T-helper 1 cell treated with Interleukin-12 subunit alpha and Interleukin-12 subunit beta and Interleukin-4 antibody, amounts not matched to agents 30 μg/mL and 1 μg/mL, for 36 hours (primary cell): ENCODE results near the gene ARMH2.
"Not testable (repeated sequence)": the region's sequence is repeated elsewhere in the genome, so short reads cannot be mapped to it uniquely, and the experiment has no call there.

ENCODE experiments used
- H3K27ac Mint-ChIP-seq: one replicate; pipeline ENCODE4 v1.8.0; 2021; ENCODE audit warnings: mild to moderate bottlenecking, mixed read lengths
- H3K27me3 Mint-ChIP-seq: one replicate; pipeline ENCODE4 v1.8.0; 2021; ENCODE audit warnings: low read depth, mixed read lengths
- H3K36me3 Mint-ChIP-seq: one replicate; pipeline ENCODE4 v1.8.0; 2021; ENCODE audit warnings: low read depth, mixed read lengths
- H3K4me1 Mint-ChIP-seq: one replicate; pipeline ENCODE4 v1.8.0; 2021; ENCODE audit warnings: low read depth, mixed read lengths
- H3K4me3 Mint-ChIP-seq: one replicate; pipeline ENCODE4 v1.8.0; 2021; ENCODE audit warnings: mild to moderate bottlenecking, moderate library complexity, mixed read lengths
- H3K9me3 Mint-ChIP-seq: one replicate; pipeline ENCODE4 v1.8.0; 2021; ENCODE audit warnings: mixed read lengths

Gene ARMH2

GRCh38 chr6:24795106-24795505 is 3.6 kb downstream of the ARMH2 start:
- Mint-ChIP-seq H3K4me1 (peaks cover 16% of the 10 kb centered on the region), H3K27ac (no peak overlapping the region), H3K9me3 (no peaks in the 10 kb centered on the region), H3K27me3 (no peaks in the 10 kb centered on the region), H3K36me3 (peaks cover 19% of the 10 kb centered on the region), H3K4me3 (no peak overlapping the region)

GRCh38 chr6:24788031-24788665 is 10.6 kb downstream of the ARMH2 start:
- H3K36me3 Mint-ChIP-seq: peaks cover 34% of the 10 kb centered on the region
- peaks cover 1% of the 10 kb centered on the region for H3K4me1 Mint-ChIP-seq
- H3K27ac Mint-ChIP-seq: no peak overlapping the region
- no peaks in the 10 kb centered on the region for H3K27me3 Mint-ChIP-seq
- no peak overlapping the region for H3K4me3 Mint-ChIP-seq
- H3K9me3 Mint-ChIP-seq: no peaks in the 10 kb centered on the region

GRCh38 chr6:24780206-24780605 is 18.5 kb downstream of the ARMH2 start:
- no peaks in the 10 kb centered on the region for H3K9me3 Mint-ChIP-seq
- H3K4me1 Mint-ChIP-seq: peaks cover 35% of the 10 kb centered on the region
- H3K4me3 Mint-ChIP-seq: no peak overlapping the region
- peaks cover 36% of the 10 kb centered on the region for H3K36me3 Mint-ChIP-seq
- no peaks in the 10 kb centered on the region for H3K27me3 Mint-ChIP-seq
- no peak overlapping the region for H3K27ac Mint-ChIP-seq

GRCh38 chr6:24779416-24780016 is 19.2 kb downstream of the ARMH2 start:
- peaks cover 32% of the 10 kb centered on the region for H3K36me3 Mint-ChIP-seq
- H3K4me1 Mint-ChIP-seq: peaks cover 35% of the 10 kb centered on the region
- no peaks in the 10 kb centered on the region for H3K9me3 Mint-ChIP-seq
- H3K27ac Mint-ChIP-seq: peak overlapping the region; percentile 23
- H3K27me3 Mint-ChIP-seq: no peaks in the 10 kb centered on the region
- no peak overlapping the region for H3K4me3 Mint-ChIP-seq

GRCh38 chr6:24778878-24779277 is 19.8 kb downstream of the ARMH2 start:
- Mint-ChIP-seq H3K9me3 (no peaks in the 10 kb centered on the region), H3K36me3 (peaks cover 28% of the 10 kb centered on the region), H3K4me1 (peaks cover 35% of the 10 kb centered on the region), H3K27me3 (no peaks in the 10 kb centered on the region), H3K27ac (no peak overlapping the region), H3K4me3 (no peak overlapping the region)

GRCh38 chr6:24778121-24778520 is 20.6 kb downstream of the ARMH2 start:
- H3K4me3 Mint-ChIP-seq: peak overlapping the region; percentile 32
- no peaks in the 10 kb centered on the region for H3K27me3 Mint-ChIP-seq
- H3K9me3 Mint-ChIP-seq: no peaks in the 10 kb centered on the region
- no peak overlapping the region for H3K27ac Mint-ChIP-seq
- peaks cover 26% of the 10 kb centered on the region for H3K36me3 Mint-ChIP-seq
- H3K4me1 Mint-ChIP-seq: peaks cover 37% of the 10 kb centered on the region

- peaks cover 36% of the 10 kb centered on the region for H3K4me1 Mint-ChIP-seq
- H3K4me3 Mint-ChIP-seq: peak overlapping the region; percentile 32
Measured at GRCh38 chr6:24777227-24777626, 21.5 kb downstream of the ARMH2 start.

GRCh38 chr6:24775520-24776058 is 23.1 kb downstream of the ARMH2 start:
- Mint-ChIP-seq H3K36me3 (peaks cover 9% of the 10 kb centered on the region), H3K27ac (peak overlapping the region; percentile 97), H3K4me3 (peak overlapping the region; percentile 96), H3K27me3 (no peaks in the 10 kb centered on the region), H3K4me1 (peaks cover 33% of the 10 kb centered on the region), H3K9me3 (no peaks in the 10 kb centered on the region)

More at GRCh38 chr6:24777227-24777626, 21.5 kb downstream of the ARMH2 start:
- H3K27ac Mint-ChIP-seq: no peak overlapping the region
- H3K27me3 Mint-ChIP-seq: no peaks in the 10 kb centered on the region
- no peaks in the 10 kb centered on the region for H3K9me3 Mint-ChIP-seq
- H3K36me3 Mint-ChIP-seq: peaks cover 20% of the 10 kb centered on the region

- Mint-ChIP-seq H3K27ac (peak within 1 kb of the TSS; percentile 97), H3K27me3 (no peaks in the 10 kb centered on the region), H3K4me1 (peaks cover 31% of the 10 kb centered on the region), H3K9me3 (no peaks in the 10 kb centered on the region), H3K36me3 (peaks cover 8% of the 10 kb centered on the region), H3K4me3 (peak within 1 kb of the TSS; percentile 96)
Measured at GRCh38 chr6:24774696-24775519, 23.8 kb downstream of the ARMH2 start, which contains the start of gene GMNN. Gene GMNN, plus strand, starts transcription at chr6:24774937. Its CDS starts 2,310 bp downstream, at chr6:24777247.

- H3K4me3 Mint-ChIP-seq: no peak overlapping the region
- no peaks in the 10 kb centered on the region for H3K9me3 Mint-ChIP-seq
- no peak overlapping the region for H3K27ac Mint-ChIP-seq
- no peaks in the 10 kb centered on the region for H3K27me3 Mint-ChIP-seq
- peaks cover 9% of the 10 kb centered on the region for H3K4me1 Mint-ChIP-seq
- H3K36me3 Mint-ChIP-seq: no peaks in the 10 kb centered on the region
Measured at GRCh38 chr6:24768361-24768760, 30.4 kb downstream of the ARMH2 start.

- no peaks in the 10 kb centered on the region for H3K27me3 Mint-ChIP-seq
- H3K36me3 Mint-ChIP-seq: no peaks in the 10 kb centered on the region
- H3K4me3 Mint-ChIP-seq: no peak overlapping the region
- H3K9me3 Mint-ChIP-seq: no peaks in the 10 kb centered on the region
- H3K4me1 Mint-ChIP-seq: peaks cover 10% of the 10 kb centered on the region
- no peak overlapping the region for H3K27ac Mint-ChIP-seq
Measured at GRCh38 chr6:24766680-24767462, 31.8 kb downstream of the ARMH2 start.

GRCh38 chr6:24765968-24766367 is 32.7 kb downstream of the ARMH2 start:
- peaks cover 12% of the 10 kb centered on the region for H3K4me1 Mint-ChIP-seq
- not testable (repeated sequence) for H3K27me3 Mint-ChIP-seq, H3K4me3 Mint-ChIP-seq, H3K27ac Mint-ChIP-seq, H3K36me3 Mint-ChIP-seq, H3K9me3 Mint-ChIP-seq

GRCh38 chr6:24764833-24765828 is 33.6 kb downstream of the ARMH2 start:
- H3K27me3 Mint-ChIP-seq, H3K27ac Mint-ChIP-seq, H3K4me3 Mint-ChIP-seq, H3K9me3 Mint-ChIP-seq, H3K36me3 Mint-ChIP-seq: not testable (repeated sequence)
- H3K4me1 Mint-ChIP-seq: peaks cover 12% of the 10 kb centered on the region
